GM23248 (cell line): ENCODE data around the gene NUP50.

ENCODE experiments used
- EZH2 ChIP-seq: fragments of 200-600 bp; sonication (generic); IDR thresholded peaks from 2 replicates; pipeline ENCODE4 v1.6.1; 2018; ENCODE audit warnings: antibody characterized with exemption, mild to moderate bottlenecking; ENCODE audit not compliant: insufficient read depth, poor library complexity, severe bottlenecking
- EZH2phosphoT487 ChIP-seq: fragments of 200-600 bp; sonication (generic); IDR thresholded peaks from 2 replicates; pipeline ENCODE4 v1.6.1; 2018; ENCODE audit warnings: antibody characterized with exemption, moderate library complexity, mild to moderate bottlenecking, low read depth; ENCODE audit not compliant: insufficient read depth

GRCh38 chr22:45228401-45228754 is 64.7 kb downstream of the NUP50 start:
- no peak for TF ChIP-seq EZH2phosphoT487
- no peak for TF ChIP-seq EZH2
